GM19455 (cell line): ENCODE results near the gene CAMK1.
"Not testable (repeated sequence)": the region's sequence is repeated elsewhere in the genome, so short reads cannot be mapped to it uniquely, and the experiment has no call there.

ENCODE experiments used
- ATAC-seq: cut with Tn5 transposase; IDR thresholded peaks from one replicate; pipeline ENCODE4 v1.9.1; 2021; ENCODE audit not compliant: unreplicated experiment

Gene CAMK1

GRCh38 chr3:9776896-9777693 is 7.3 kb upstream of the CAMK1 start:
- ATAC-seq = no peak

GRCh38 chr3:9771007-9771406 is 1.3 kb upstream of the CAMK1 start:
- ATAC-seq = not testable (repeated sequence)

GRCh38 chr3:9770276-9770812 is 597 bp upstream of the CAMK1 start:
- no peak for ATAC-seq

GRCh38 chr3:9769012-9769411 is 735 bp downstream of the CAMK1 start:
- ATAC-seq = no peak

GRCh38 chr3:9768141-9768775 is 1.5 kb downstream of the CAMK1 start:
- no peak for ATAC-seq

- ATAC-seq = no peak
Observed at GRCh38 chr3:9767418-9767817, 2.3 kb downstream of the CAMK1 start.

GRCh38 chr3:9765865-9766264 is 3.9 kb downstream of the CAMK1 start:
- no peak for ATAC-seq

- no peak for ATAC-seq
Observed at GRCh38 chr3:9762871-9763270, 6.9 kb downstream of the CAMK1 start.

- no peak for ATAC-seq
Observed at GRCh38 chr3:9761919-9762318, 7.8 kb downstream of the CAMK1 start.

GRCh38 chr3:9760779-9761505 is 8.8 kb downstream of the CAMK1 start:
- no peak for ATAC-seq

- no peak for ATAC-seq
Observed at GRCh38 chr3:9757427-9757826, 12.3 kb downstream of the CAMK1 start.

GRCh38 chr3:9754678-9755077 is 15.1 kb downstream of the CAMK1 start:
- ATAC-seq = no peak

- no peak for ATAC-seq
Observed at GRCh38 chr3:9750556-9751411, 19.0 kb downstream of the CAMK1 start.

GRCh38 chr3:9749645-9750555 is 19.8 kb downstream of the CAMK1 start, which contains the start of gene OGG1:
TSS of gene OGG1 (plus strand) at chr3:9749952. CDS start at chr3:9750287, 335 bp downstream.
- ATAC-seq = peak; percentile 92

GRCh38 chr3:9749296-9749644 is 20.5 kb downstream of the CAMK1 start:
- no peak for ATAC-seq

- ATAC-seq = no peak
Observed at GRCh38 chr3:9748031-9748430, 21.7 kb downstream of the CAMK1 start.

GRCh38 chr3:9747267-9747666 is 22.5 kb downstream of the CAMK1 start:
- ATAC-seq = no peak

GRCh38 chr3:9746330-9746729 is 23.4 kb downstream of the CAMK1 start:
- ATAC-seq = no peak

GRCh38 chr3:9745521-9745920 is 24.2 kb downstream of the CAMK1 start:
- no peak for ATAC-seq

GRCh38 chr3:9744162-9744561 is 25.6 kb downstream of the CAMK1 start:
- no peak for ATAC-seq
